NB4 (cell line): ENCODE measurements around the gene BFSP2.

ENCODE experiments used
- CTCF ChIP-seq: IDR thresholded peaks from one replicate; pipeline ENCODE4 v1.5.1; 2012; ENCODE audit warnings: low read depth, low read length
- POLR2A ChIP-seq: IDR thresholded peaks from 2 replicates; pipeline ENCODE4 v1.6.1; 2011; ENCODE audit warnings: mild to moderate bottlenecking; ENCODE audit not compliant: insufficient read length; ENCODE audit errors: extremely low read depth

GRCh38 chr3:133393691-133394474 lies 6.0 kb upstream of the BFSP2 start:
- TF ChIP-seq CTCF (no peak), POLR2A (no peak)
